Measurements from ENCODE around the gene EHBP1.

EHBP1 gene

DNA sequence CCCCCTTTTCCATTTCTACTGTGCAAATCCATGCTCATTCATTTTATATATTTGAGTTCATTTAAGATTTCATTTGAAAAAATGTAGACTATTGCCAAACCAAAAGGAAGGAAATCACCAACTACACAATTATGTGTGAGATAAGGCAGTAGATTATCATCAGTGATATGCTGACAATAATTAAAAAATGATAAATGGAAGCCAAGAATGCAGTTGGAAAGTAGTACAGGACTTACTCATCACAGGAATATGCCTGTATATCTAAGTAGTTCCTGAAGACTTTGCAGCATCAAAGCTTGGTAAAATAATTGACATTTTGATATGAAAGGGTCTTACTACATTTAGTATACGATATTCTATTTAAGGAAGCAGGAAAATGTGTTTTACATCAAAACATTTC lies 179.0 kb downstream of the EHBP1 start:
- no peak for DNase-seq (ENCODE audit: low spot score)

DNA sequence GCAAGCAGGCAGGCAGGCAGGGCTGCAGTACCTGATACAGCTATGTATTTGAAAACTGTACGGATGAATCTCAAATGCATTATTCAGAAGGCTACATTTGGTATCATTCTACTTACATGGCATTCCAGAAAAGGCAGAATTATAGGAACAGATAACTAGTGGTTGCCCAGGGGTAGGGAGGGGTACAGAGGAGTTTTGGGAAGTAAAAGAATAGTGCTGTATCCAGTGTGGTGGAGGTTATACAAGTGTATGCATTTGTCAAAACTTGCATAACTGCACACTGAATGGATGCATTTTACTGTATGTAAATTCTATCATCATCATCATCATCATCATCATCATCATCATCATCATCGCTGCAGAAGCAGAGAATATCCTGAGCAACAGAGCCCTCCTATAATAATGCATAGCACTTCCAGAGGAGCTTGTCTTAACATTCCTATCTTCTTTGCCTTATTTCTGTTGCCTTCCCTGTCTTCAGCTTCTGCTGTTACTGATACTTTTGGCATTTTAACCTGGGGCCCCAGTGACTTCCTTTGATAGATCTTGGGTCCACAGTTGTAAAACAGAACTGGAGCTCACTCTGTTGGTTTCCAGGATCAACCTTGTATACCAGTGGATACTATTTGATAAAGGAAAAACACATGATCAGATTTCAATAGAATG lies 189.6 kb downstream of the EHBP1 start:
- no peak for DNase-seq (ENCODE audit: low spot score)

DNA sequence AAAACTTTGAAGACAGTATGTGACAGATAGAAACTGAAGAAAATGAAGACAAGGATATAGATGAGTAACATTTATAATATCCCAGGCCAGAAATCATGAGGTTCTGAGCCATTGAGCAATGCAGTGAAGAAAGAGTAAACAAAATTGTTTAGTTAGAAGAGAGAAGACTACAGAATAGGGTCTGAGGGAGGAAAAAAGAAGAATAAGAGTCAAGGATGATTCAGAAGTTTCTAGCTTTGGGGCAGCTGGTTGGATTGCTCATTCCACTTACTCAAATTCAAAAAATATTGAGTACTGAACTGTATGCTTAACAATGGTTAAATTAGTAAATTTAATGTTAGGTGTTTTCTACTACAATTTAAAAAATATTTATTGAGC lies 190.1 kb downstream of the EHBP1 start:
- DNase-seq (ENCODE audit: low spot score) = no peak

DNA sequence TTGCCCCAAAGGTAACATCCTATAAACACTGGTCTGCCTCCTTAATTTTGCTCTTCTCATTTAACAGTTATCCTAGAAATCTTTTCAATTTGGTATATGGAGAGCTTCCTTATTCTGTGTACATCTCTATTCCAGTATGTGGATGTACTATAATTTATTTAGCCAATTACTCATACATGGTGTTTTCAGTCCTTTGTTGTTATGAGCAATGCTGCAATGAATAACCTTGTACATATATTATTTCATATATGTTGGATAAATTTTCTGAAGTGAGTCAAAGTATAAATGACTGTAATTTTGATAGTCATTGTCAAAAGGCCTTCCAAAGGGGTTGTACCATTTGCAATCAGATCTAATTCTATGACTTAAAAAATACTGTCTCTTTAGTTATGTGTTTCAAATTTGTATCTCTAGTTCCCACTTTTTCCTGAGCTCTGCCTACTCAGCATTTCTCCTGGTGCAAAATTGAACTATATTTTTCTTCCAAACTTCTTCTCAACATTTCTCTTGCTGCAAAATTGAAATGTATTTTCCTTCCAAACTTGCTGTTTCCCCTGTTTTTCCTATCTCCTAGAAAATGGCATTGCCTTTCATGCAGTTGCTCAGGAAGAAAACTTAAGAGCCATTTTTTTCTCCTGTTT lies 191.8 kb downstream of the EHBP1 start:
- no peak for DNase-seq (ENCODE audit: low spot score)

DNA sequence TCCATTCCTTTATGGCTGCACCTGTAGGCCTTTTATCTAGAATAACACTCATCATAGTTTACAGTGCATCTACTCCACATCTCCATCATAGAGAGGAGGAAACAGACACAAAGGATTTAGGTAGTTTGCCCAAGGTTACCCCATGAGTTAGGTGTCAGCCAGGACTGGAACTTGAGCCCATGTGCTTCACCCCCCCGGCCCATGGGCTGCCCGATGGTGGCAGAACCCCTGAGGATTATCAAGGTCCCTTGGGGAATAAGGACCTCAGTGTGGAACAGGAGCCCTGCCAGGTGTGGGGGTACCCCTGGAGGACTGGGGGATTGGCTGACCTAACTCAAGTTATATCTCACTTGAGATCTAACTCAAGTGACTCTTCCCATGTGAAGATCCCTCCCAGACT lies 198.8 kb downstream of the EHBP1 start:
- DNase-seq (ENCODE audit: low spot score) = no peak

DNA sequence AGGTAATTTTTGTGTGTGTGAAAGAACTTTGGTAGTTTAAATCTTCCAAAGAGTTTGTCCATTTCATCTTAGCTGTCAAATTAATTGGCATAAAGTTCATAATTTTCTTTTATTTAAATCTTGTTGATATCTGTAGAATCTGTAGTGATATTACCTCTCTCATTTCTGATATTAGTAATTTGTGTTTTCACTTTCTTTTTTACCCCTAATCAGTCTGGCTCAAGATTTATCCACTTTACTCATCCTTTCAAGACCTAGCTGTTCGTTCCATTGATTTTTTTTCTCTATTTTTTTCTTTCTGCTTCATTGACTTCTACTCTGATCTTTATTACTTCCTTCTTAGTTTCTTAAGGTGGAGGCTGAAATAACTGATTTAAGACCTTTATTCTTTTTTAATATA lies 202.6 kb downstream of the EHBP1 start:
- DNase-seq (ENCODE audit: low spot score) = no peak

DNA sequence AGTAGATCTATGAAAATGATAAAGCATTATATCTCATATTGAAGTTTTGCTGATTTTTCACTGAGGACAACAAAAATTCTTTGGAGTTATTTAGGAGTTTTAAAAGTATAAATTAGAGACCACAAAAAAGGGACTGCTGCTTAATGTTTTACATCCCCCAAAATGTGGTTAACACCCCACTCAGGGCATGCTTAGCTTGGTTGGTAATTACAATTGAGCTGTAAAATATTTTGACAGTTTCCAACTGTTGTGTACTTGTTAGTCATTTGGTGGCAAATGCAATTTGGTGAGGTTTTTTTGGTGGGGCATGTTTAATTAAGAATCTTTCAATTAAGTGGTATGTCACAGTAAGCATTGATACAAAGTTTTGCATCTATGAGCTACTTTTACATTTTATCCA lies 207.8 kb downstream of the EHBP1 start:
- no peak for DNase-seq (ENCODE audit: low spot score)

DNA sequence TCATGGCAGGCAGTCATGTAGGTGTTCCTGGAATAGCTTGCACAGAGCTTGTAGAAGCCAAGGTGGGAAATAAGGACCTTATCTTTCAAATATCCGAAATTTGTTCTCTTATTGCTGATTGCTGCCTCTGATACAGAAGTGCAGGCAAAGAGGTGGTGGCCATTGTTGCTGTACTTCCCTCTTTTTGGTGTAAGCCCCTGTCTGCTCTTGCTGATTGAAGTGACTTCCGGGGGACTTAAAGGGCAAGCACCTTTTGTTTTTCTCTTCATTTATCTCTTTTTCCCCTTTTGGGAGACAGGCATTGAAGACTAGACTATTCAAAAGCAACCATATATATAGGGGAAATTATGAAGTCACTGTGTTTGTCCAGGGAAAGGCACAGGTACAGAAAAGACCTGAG lies 213.5 kb downstream of the EHBP1 start:
- no peak for DNase-seq (ENCODE audit: low spot score)

DNA sequence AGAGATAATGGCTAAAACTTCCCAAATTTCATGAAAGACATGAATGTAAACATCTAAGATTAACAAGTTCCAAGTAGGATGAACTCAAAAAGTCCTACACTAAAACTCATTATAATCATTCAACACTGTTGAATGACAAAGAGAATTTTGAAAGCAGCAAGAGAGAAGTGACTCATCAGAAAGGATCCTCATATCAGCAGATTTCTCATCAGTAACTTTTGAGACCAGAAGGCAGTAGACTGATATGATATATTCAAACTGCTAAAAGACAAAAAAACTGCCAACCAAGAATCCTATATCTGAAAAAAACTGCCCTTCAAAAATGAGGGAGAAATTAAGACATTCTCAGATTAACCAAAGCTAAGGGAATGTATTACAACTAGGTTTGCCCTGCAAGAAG lies 214.6 kb downstream of the EHBP1 start:
- no peak for DNase-seq (ENCODE audit: low spot score)

DNA sequence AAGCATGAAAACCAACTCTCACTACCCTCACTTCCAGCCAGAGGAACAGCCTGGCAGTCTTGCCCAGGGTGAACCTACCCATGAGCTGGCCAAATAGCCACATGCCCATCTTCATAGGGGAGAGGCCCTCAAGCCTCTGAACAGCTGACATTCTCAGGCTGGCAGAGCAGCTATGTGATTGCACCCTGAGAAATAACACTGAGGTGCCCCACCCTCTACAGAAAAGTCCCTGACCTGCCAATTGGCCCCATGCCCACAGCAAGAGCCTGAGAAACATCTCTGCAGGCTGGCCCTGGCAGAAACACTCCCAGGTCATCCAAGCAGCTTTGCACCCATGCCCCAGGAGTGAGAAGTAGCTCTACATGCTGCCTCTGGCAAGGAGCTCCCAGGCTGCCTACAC lies 217.7 kb downstream of the EHBP1 start:
- no peak for DNase-seq (ENCODE audit: low spot score)

DNA sequence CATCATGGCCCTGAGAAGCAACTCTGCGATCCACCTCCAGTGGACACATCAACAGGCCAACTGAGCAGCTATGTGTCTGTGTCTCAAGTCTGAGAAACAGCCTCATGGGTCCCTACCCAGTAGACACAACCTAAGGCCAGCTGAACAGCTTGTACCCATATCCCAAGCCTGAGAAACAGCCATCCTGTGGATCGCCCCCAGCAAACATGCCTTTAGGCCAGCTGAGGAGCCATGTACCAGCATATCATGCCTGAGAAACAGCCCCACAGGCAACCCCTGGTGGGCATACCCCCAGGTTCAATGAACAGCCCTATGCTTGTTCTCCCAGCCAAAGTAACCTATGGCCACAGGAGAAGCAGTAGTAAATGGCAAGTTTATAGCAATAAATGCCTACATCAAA lies 218.4 kb downstream of the EHBP1 start:
- DNase-seq (ENCODE audit: low spot score) = no peak

DNA sequence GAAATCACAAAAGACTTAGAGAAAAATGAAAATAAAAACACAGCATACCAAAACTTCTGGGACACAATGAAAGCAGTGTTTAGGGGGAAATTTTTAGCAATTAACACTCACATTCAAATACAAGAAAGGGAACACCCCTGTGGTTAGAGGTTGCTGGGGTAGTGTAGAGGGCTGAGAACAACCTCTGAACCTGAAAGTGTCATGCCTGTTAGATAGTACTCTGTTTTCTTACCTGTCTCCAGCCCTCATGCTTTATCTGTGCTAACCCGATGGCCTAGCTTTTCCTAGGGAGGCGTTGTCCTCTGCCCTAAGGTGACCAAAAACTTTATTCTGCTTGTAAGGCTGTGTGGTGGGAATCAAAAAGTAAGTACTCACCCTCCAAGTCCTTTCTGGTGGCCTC lies 222.5 kb downstream of the EHBP1 start:
- no peak for DNase-seq (ENCODE audit: low spot score)

DNA sequence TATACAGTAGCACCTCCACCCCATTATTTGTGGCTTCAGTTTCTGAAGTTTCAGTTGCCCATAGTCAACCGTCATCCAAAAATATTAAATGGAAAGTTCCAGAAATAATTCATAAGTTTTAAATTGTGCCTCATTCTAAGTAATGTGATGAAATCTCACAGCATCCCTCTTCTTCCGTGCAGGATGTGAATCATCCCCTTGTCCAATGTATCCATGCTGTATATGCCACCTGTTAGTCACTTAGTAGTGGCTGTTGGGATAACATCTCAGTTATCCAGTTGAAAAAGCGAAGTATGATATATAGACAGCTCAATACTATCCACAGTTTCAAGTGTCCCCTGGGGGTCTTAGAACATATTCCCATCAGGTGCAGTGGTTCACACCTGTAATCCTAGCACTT lies 226.0 kb downstream of the EHBP1 start:
- DNase-seq (ENCODE audit: low spot score) = no peak

DNA sequence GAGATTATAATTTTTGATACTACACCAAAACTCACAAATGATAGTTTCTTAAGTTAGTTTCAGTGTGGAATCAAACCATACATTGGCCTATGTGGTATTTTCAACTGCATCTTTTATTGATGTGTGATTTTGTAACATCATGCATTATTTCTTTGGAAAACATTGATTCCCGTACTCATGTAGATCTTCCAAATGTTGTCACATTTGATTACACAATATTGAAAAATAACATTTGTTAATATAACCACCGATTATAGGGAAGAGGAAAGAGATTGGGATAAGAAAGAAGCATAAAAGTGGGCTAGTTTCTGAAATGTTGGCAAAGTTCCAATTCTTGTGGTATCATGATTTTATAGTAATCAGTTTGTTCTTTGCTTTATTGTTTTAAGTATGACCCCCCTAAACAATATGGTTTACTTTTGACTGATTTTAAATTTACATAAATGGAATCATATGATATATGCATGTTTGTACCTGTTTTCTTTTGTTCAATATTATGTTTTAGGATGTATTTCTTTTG lies 227.9 kb downstream of the EHBP1 start:
- DNase-seq (ENCODE audit: low spot score) = no peak

DNA sequence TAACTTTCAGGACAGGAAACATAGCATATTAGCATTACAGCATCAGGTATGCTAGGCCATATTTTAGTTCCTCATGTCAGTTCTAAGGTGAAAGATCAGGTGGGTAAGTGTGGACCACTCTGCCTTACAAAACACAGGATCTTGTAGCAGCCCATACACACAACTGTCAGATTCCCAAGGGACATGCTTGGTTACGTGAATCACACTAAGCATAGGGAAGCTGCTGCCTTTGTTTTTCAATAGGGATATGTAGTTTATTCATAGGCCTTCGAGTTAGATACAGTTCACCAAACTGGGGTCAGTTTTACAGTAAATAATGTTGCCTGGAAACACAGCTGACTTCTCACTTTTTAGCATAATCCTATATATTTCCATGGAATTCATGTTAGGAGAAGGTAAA lies 229.0 kb downstream of the EHBP1 start:
- no peak for DNase-seq (ENCODE audit: low spot score)

DNA sequence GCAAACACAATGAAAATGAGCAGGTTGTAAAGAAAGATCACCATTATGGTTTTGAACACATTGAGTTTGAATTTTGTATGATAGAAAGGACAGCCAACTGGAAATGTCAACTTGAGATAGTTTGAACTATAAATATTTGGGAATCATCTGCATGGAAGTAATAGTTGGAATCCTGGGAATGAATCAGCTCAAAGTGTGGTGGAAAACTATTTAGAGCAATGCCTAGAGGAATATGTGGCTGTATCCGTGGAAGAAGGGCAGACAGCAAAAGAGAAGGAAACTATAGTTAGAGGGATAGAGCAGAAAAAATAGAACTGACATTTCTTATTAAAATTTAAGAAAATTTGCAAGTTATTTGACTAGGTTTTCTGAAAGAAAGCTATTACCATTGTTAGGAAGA lies 232.6 kb downstream of the EHBP1 start:
- no peak for DNase-seq (ENCODE audit: low spot score)

DNA sequence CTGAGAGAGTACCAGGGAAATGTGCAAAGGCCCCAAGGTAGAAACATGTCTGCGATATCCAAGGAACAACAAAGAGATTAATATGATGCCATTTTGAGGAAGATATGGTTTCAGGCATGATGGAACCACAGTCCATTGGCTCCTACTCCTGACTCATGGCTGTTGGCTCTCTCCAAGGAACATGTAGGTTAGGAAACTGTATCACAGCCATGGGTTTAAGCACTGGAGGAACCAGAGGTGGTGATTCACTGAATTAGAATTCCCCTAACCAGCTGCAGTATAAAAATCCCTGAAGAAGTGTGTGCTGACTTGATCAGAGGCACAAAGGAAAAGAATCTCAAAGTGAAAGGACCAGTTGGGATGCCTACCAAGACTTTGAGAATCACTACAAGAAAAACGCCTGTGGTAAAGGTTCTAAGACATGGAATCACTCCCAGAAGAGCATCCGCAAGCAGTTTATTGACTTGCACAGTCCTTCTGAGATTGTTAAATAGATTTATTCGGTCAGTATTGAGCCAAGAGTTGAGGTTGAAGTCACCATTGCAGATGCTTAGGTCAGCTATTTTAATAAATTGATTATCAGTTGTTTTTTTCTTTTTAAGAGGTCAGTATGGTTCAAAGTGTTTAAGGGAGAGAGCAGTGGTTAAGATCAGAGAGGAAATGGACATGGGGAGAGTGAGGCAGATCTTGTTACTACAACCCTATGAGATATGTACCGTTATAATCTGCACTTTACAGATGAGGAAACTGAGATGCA lies 234.4 kb downstream of the EHBP1 start:
- no peak for DNase-seq (ENCODE audit: low spot score)

DNA sequence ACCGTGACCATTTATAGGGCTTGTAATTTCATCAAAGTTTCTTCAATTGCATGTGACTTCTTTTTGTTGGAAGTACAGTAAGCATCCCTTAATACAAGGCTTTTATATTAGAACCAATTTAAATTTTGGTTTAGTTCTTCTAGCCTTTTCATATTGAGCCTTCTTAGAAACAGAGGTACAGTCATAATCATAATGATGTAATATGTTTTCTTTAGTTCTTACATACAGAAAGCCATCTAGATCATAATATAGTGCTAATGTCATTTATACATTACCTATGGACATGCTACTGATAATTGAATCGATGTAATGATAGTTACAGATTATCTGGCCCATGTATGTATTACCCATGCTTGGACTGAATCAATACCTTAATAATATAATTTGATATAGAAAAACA lies 235.2 kb downstream of the EHBP1 start:
- DNase-seq (ENCODE audit: low spot score) = no peak

DNA sequence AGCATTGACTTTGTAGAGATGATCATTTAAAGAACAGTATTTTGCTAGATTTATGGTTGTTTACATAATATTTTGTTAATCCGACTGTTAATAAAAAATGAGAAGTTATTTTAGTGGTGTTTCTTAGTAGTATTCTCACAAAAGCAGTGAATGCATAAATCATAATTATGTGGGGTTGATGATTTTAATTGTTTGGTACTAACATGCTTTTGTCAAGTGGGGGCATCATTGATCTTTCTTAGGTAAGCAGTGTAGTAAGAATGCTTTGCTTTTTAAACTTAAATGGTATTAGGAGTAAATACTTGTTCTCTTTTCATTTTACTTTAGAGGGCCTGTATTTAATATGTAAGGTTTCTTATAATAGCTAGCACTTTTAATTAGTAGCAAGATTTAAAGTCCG lies 235.9 kb downstream of the EHBP1 start:
- DNase-seq (ENCODE audit: low spot score) = no peak

DNA sequence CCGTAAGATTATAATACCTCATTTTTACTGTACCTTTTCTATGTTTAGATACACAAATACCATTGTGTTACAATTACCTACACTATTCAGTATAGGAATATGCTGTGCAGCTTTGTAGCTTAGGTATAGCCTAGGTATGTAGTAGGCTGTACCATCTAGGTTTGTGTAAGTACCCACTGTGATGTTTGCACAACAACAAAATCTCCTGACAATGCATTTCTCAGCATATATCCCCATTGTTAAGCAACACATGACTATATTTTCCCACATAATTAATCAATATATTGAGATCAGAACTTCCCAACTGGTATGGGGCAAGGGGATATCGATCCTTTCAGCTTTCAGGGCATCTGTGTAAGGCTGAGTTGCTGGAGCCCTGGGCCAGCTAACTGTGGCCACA lies 238.8 kb downstream of the EHBP1 start:
- DNase-seq (ENCODE audit: low spot score) = no peak

DNA sequence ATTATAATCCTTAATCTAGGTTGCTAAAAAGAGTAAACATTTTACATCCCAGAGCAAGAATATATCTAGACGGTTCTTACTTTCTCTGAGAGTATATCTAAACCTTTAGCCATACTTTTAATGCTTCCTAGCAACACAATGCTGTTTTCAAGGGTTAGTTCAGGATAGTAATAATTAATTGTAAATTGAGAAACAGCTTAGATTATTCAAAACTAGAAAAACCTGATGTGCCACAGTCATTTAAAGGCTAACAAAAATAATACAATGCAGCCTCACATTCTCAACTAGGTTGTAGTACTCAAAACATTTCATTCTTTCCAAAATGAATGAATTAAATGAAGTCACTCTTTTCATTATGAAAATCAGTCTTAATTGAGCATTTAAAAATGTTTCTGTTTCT lies 241.9 kb downstream of the EHBP1 start:
- DNase-seq (ENCODE audit: low spot score) = no peak

DNA sequence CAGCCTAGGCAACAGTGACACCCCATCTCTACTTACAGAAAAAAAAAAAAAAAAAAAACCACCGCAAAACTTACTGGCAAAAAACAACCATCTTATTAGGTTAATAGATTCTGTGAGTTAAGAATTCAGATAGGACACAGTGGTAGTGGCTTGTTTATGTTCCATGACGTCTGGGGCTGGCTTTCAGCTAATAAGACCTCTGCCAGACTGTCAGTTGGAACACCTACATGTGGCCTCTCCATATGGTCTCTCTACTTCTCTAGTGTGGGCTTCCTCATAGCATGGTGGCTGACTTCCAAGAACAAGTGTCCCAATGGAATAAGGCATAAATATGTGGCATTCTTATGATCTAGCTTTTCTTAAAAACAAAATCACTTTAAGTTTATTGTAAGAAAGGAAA lies 251.1 kb downstream of the EHBP1 start:
- DNase-seq (ENCODE audit: low spot score) = no peak

DNA sequence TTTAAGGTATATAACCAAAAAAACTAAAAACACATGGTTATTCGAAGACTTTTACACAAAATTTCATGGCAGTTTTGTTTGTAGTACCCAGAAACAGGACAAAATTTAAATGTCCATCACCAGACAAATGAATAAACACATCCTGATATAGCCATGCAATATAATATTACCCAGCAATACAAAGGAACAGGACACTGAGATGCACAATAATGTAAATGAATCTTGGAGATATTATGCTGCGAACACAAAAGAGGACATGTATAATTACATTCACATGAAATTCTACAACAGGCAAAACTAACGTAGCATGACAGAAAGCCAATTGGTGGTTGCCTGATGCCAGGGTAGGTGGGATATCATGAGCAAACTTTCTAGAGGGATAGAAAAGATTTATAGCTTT lies 252.7 kb downstream of the EHBP1 start:
- DNase-seq (ENCODE audit: low spot score) = no peak
